Esophagus squamous epithelium (tissue), 4 donors: Measurements from ENCODE around the gene USP49.

ENCODE experiments used
- CTCF ChIP-seq, 6 experiments: fragments of 450-650 bp in 4 of 6; fragments of 200-600 bp in 2 of 6; sonication (generic) in 2 of 6; IDR thresholded peaks; one replicate each; pipeline ENCODE4 v1.5.1; 2016 to 2019; ENCODE audit warnings: antibody characterized with exemption in 6 of 6, mild to moderate bottlenecking in 4 of 6, moderate library complexity in 4 of 6
- POLR2A ChIP-seq, 4 donors: fragments of 450-650 bp; IDR thresholded peaks; one replicate each; pipeline ENCODE4 v1.6.1; 2017; ENCODE audit warnings: antibody characterized with exemption in 4 of 4, mild to moderate bottlenecking in 4 of 4, moderate library complexity in 3 of 4

- TF ChIP-seq POLR2A (IDR thresholded peaks at IDR 0.05) (no peak), CTCF (IDR thresholded peaks at IDR 0.05) (no peak)
Observed at GRCh38 chr6:41826343-41827022, 68.7 kb downstream of the USP49 start.
